IMR-90 (cell line): ENCODE data around the gene ZNF747. TPM values are rescaled to one million over a fixed set of nuclear protein-coding genes. Genes with fewer than 3 reads are reported as not detected.

Source experiments
- ATAC-seq: fragments of 200-7000 bp; cut with Tn5 transposase; 2 replicates; pipeline ENCODE4 v1.9.1; 2020; ENCODE audit warnings: low read depth, mild to moderate bottlenecking, moderate library complexity
- BruUV-seq: library from RNA; stranded (reverse); fragments of 400-500 nt; replicated peaks from 2 replicates; lab custom pipeline; 2021; lab: Mats Ljungman, UMichigan
- CTCF ChIA-PET: fragments of 300-600 bp; formaldehyde crosslinking; extraction: SDS; loops from one replicate; lab custom pipeline; 2021; ENCODE audit warnings: antibody characterized with exemption; lab: Yijun Ruan, JAX
- POLR2A ChIA-PET: fragments of 300-600 bp; sonication (Branson Sonifier 250); formaldehyde crosslinking; loops from one replicate; lab custom pipeline; 2022; ENCODE audit warnings: antibody characterized with exemption; ENCODE audit not compliant: unreplicated experiment; lab: Charles Lee
- DNase-seq: peaks from one replicate; pipeline ENCODE4 v3.0.0; 2013
- H2AFZ ChIP-seq: replicated peaks from 2 replicates; pipeline ENCODE3; 2013; ENCODE audit warnings: low read length, mild to moderate bottlenecking; ENCODE audit not compliant: poor library complexity
- H2AK5ac ChIP-seq: 2 replicates; pipeline ENCODE4 v1.6.1; 2013; ENCODE audit warnings: low read depth, low read length, inconsistent platforms
- H2AK9ac ChIP-seq: replicated peaks from 2 replicates; pipeline ENCODE3; 2013; ENCODE audit warnings: mild to moderate bottlenecking, low read depth, low read length, moderate library complexity; ENCODE audit not compliant: poor library complexity
- H2BK120ac ChIP-seq: 2 replicates; pipeline ENCODE4 v1.6.1; 2013; ENCODE audit warnings: low read depth, low read length, inconsistent platforms
- H2BK15ac ChIP-seq: 3 replicates; pipeline ENCODE4 v1.6.1; 2013; ENCODE audit warnings: low read depth, low read length, inconsistent platforms
- H2BK20ac ChIP-seq: 2 replicates; pipeline ENCODE4 v1.6.1; 2013; ENCODE audit warnings: low read depth, mild to moderate bottlenecking, inconsistent platforms, low read length, moderate library complexity
- H2BK5ac ChIP-seq: 2 replicates; pipeline ENCODE4 v1.6.1; 2013; ENCODE audit warnings: mild to moderate bottlenecking, low read depth, low read length, inconsistent platforms; ENCODE audit not compliant: poor library complexity, severe bottlenecking
- H3K14ac ChIP-seq: replicated peaks from 2 replicates; pipeline ENCODE4 v1.6.1; 2013; ENCODE audit warnings: low read depth, low read length, inconsistent platforms
- H3K18ac ChIP-seq: 2 replicates; pipeline ENCODE4 v1.6.1; 2013; ENCODE audit warnings: low read depth, low read length, control low read depth
- H3K23ac ChIP-seq: 2 replicates; pipeline ENCODE4 v1.6.1; 2013; ENCODE audit warnings: low read depth, low read length, inconsistent platforms
- H3K27ac ChIP-seq: 2 replicates; pipeline ENCODE4 v1.5.1; 2013; ENCODE audit warnings: mild to moderate bottlenecking, control low read depth, low read length; ENCODE audit not compliant: insufficient read depth
- H3K27me3 ChIP-seq: 2 replicates; pipeline ENCODE4 v1.6.1; 2013; ENCODE audit warnings: low read length; ENCODE audit not compliant: control insufficient read depth, insufficient read depth
- H3K36me3 ChIP-seq: 2 replicates; pipeline ENCODE4 v1.6.1; 2013; ENCODE audit warnings: low read length, mixed read lengths; ENCODE audit not compliant: control insufficient read depth, insufficient read depth
- H3K4ac ChIP-seq: 2 replicates; pipeline ENCODE4 v1.6.1; 2013; ENCODE audit warnings: low read depth, low read length, inconsistent platforms
- H3K4me1 ChIP-seq: 2 replicates; pipeline ENCODE4 v1.6.1; 2013; ENCODE audit warnings: low read length, mixed read lengths; ENCODE audit not compliant: control insufficient read depth, insufficient read depth
- H3K4me2 ChIP-seq: 2 replicates; pipeline ENCODE4 v1.6.1; 2013; ENCODE audit warnings: low read depth, mild to moderate bottlenecking, control low read depth, low read length, moderate library complexity
- H3K4me3 ChIP-seq: 2 replicates; pipeline ENCODE4 v1.5.1; 2013; ENCODE audit warnings: low read depth, mild to moderate bottlenecking, control low read depth, low read length, moderate library complexity; ENCODE audit not compliant: insufficient read depth
- H3K56ac ChIP-seq: 2 replicates; pipeline ENCODE4 v1.6.1; 2013; ENCODE audit warnings: low read length, inconsistent platforms; ENCODE audit not compliant: insufficient read depth; ENCODE audit errors: extremely low read depth
- H3K79me1 ChIP-seq, 2 experiments: 2 replicates each; pipeline ENCODE4 v1.6.1; 2013; ENCODE audit warnings: low read length in 2 of 2, inconsistent platforms in 1 of 2, low read depth in 1 of 2
- H3K9ac ChIP-seq: 2 replicates; pipeline ENCODE4 v1.6.1; 2013; ENCODE audit warnings: low read depth, low read length, control low read depth
- H3K9me1 ChIP-seq: 2 replicates; pipeline ENCODE4 v1.6.1; 2013; ENCODE audit warnings: low read length, inconsistent platforms; ENCODE audit not compliant: insufficient read depth
- H3K9me3 ChIP-seq: 2 replicates; pipeline ENCODE4 v1.6.1; 2013; ENCODE audit warnings: low read length; ENCODE audit not compliant: control insufficient read depth, insufficient read depth
- H4K20me1 ChIP-seq: 2 replicates; pipeline ENCODE4 v1.6.1; 2013; ENCODE audit warnings: low read length, inconsistent platforms; ENCODE audit not compliant: insufficient read depth
- H4K5ac ChIP-seq: 2 replicates; pipeline ENCODE4 v1.6.1; 2013; ENCODE audit warnings: mild to moderate bottlenecking, low read depth, low read length, control low read depth
- H4K8ac ChIP-seq, 2 experiments: 2 replicates each; pipeline ENCODE4 v1.6.1; 2013; ENCODE audit warnings: low read depth in 2 of 2, low read length in 2 of 2, control low read depth in 1 of 2, inconsistent platforms in 1 of 2
- H4K91ac ChIP-seq: 2 replicates; pipeline ENCODE4 v1.6.1; 2013; ENCODE audit warnings: low read depth, low read length, inconsistent platforms; ENCODE audit not compliant: insufficient read depth
- BHLHE40 ChIP-seq: fragments of 150-350 bp; IDR thresholded peaks from 2 replicates; pipeline ENCODE4 v1.6.1; 2016; ENCODE audit warnings: mild to moderate bottlenecking, low read depth, low read length
- CHD1 ChIP-seq: IDR thresholded peaks from 2 replicates; pipeline ENCODE4 v1.6.1; 2012; ENCODE audit warnings: low read depth, low read length, improper control_type of control experiment
- CTCF ChIP-seq: conservative IDR thresholded peaks from 2 replicates; pipeline ENCODE4 v1.5.1; 2012; ENCODE audit warnings: mild to moderate bottlenecking, low read depth, low read length, improper control_type of control experiment
- MAFK ChIP-seq: IDR thresholded peaks from 2 replicates; pipeline ENCODE4 v1.6.1; 2012; ENCODE audit warnings: low read depth, low read length, improper control_type of control experiment
- MXI1 ChIP-seq: IDR thresholded peaks from 2 replicates; pipeline ENCODE4 v1.6.1; 2012; ENCODE audit warnings: low read depth, mild to moderate bottlenecking, low read length, moderate library complexity, borderline replicate concordance
- NFE2L2 ChIP-seq: fragments of 150-350 bp; IDR thresholded peaks from 2 replicates; pipeline ENCODE4 v1.6.1; 2016; ENCODE audit warnings: low read depth, mild to moderate bottlenecking, low read length
- RAD21 ChIP-seq: IDR thresholded peaks from 2 replicates; pipeline ENCODE4 v1.6.1; 2012; ENCODE audit warnings: low read length, improper control_type of control experiment
- RCOR1 ChIP-seq: IDR thresholded peaks from 2 replicates; pipeline ENCODE4 v1.6.1; 2012; ENCODE audit warnings: mild to moderate bottlenecking, low read length, improper control_type of control experiment; ENCODE audit not compliant: insufficient replicate concordance
- USF2 ChIP-seq: fragments of 150-350 bp; IDR thresholded peaks from 2 replicates; pipeline ENCODE4 v1.6.1; 2017; ENCODE audit warnings: mild to moderate bottlenecking, antibody characterized with exemption, low read length, low read depth
- WGBS, 2 experiments: methylation state at CpG; one replicate each; pipeline versions ENCODE4 v1.1.5 to v1.1.7; 2013; ENCODE audit warnings: missing lambda C conversion rate in 2 of 2; ENCODE audit not compliant: insufficient read length in 1 of 2; ENCODE audit errors: extremely low coverage in 2 of 2; 5-methylcytosine and 5-hydroxymethylcytosine counted together
- dilution Hi-C: fragments of 300-500 bp; cut with HindIII; formaldehyde crosslinking; loops from one replicate; pipeline ENCODE4 v1.14.3; 2018; ENCODE audit warnings: low sequenced_read_pairs; ENCODE audit not compliant: unreplicated experiment
- in situ Hi-C: fragments of 300-500 bp; cut with MboI; formaldehyde crosslinking; loops from 3 replicates; pipeline ENCODE4 v1.14.3; 2019; ENCODE audit warnings: low sequenced_read_pairs, inconsistent platforms, mixed read lengths
- intact Hi-C: fragments of 100-400 bp; cut with micrococcal nuclease; formaldehyde crosslinking; loops from 2 replicates; pipeline ENCODE4 v1.10.0; 2022
- polyA plus RNA-seq, 3 experiments: library from polyadenylated mRNA; depleted of rRNA; stranded (reverse); fragments of >200 nt; gene quantifications; 2 replicates each; pipeline ENCODE4 v1.2.3, GENCODE V29; 2012; ENCODE audit warnings: low replicate concordance in 1 of 3
- total RNA-seq: library from RNA; depleted of rRNA; stranded (reverse); fragments of >200 nt; gene quantifications from 2 replicates; pipeline ENCODE4 v1.2.3, GENCODE V29; 2012

The ZNF747 gene
- total and polyA plus RNA-seq, 2 of the 4 experiments (the other 2 are of a cell fraction): 2.0 to 2.9 TPM

GRCh38 chr16:30546115-30546514 lies 11.5 kb upstream of the ZNF747 start:
- Histone ChIP-seq H3K4me1 (peaks cover 13% of the 10 kb centered on the region), H3K9me1 (0 out of 2 replicates have a peak, but pooled peaks cover 5% of the 10 kb centered on the region), H3K4me3 (no peak overlapping the region), H2BK15ac (no peak overlapping the region), H2AK5ac (no peak overlapping the region), H4K91ac (no peak overlapping the region), H3K9ac (no peak overlapping the region), H4K20me1 (no peaks in the 10 kb centered on the region), H4K8ac (no peak overlapping the region), H3K79me1 (peaks cover 0 to 3% of the 10 kb centered on the region in 2 experiments; a peak in 1 of 4 replicates), H4K5ac (no peak overlapping the region), H2BK5ac (no peak overlapping the region), H3K14ac (no peak overlapping the region), H3K4me2 (no peak overlapping the region), H3K36me3 (no peaks in the 10 kb centered on the region), H3K4ac (no peak overlapping the region), H3K27me3 (no peaks in the 10 kb centered on the region), H2AFZ (no peak overlapping the region), H3K27ac (no peak overlapping the region), H3K9me3 (no peaks in the 10 kb centered on the region), H2BK20ac (no peak overlapping the region), H3K18ac (no peak overlapping the region), H3K56ac (no peak overlapping the region), H2BK120ac (no peak overlapping the region), H3K23ac (no peak overlapping the region), H2AK9ac (no peak overlapping the region)
- BruUV-seq: no TSS peak
- in situ Hi-C loops (no loop called here), intact Hi-C loops (no loop called here), dilution Hi-C loops (no loop called here)
- TF ChIP-seq USF2: no peak
- TF ChIP-seq BHLHE40: no peak
- no peak for TF ChIP-seq RCOR1
- no peak for TF ChIP-seq CTCF
- no peak for TF ChIP-seq MXI1
- no peak for TF ChIP-seq MAFK
- TF ChIP-seq CHD1: no peak
- TF ChIP-seq NFE2L2: no peak
- TF ChIP-seq RAD21: no peak
- ChIA-PET POLR2A (no interaction called here), CTCF (no interaction called here)
- DNase-seq (no peak), ATAC-seq (no peak)
- WGBS, 2 experiments: 97% methylated on average over 5 of the region's 8 CpGs; no CpG with 5 or more reads in 1 of the 2 experiments
